ENCODE measurements around the gene FOXM1. TPM values are rescaled to one million over a fixed set of nuclear protein-coding genes. Genes with fewer than 3 reads are reported as not detected.

FOXM1 gene
- total RNA-seq, 2 donors from 2014 or later, result 2.2 TPM; not detected in 1

DNA sequence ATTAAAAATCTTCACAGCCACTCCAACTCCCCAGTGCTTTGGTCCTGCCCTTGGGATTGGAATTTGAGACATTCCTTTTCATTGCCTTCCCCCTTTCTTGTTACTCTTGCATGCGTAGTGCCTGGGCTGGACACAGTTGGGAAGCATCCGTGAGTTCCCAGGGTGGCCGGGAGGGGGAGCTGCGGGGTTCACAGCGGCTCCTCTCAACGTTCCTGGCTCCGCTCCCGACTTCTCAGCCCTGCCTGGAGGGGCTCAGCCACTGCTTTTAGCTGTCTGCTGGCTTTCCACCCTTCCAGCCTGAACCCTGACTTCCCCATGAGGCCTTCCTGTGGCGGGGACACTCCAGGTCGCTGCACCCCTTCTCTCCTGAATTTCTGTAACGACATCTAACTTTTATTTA, 23.3 kb downstream of the FOXM1 start:
- Histone ChIP-seq H3K27ac (no peak overlapping the region), H3K36me3 (no peaks in the 10 kb centered on the region), H3K27me3 (replicated peaks; ENCODE audit: insufficient read depth) (no peaks in the 10 kb centered on the region), H3K4me1 (ENCODE audit: control insufficient read depth in 1 of 2, low read depth in 2 of 2) (no peaks in the 10 kb centered on the region), H3K9me3 (no peaks in the 10 kb centered on the region), H3K4me3 (no peak overlapping the region)
- TF ChIP-seq, protein P1, sequence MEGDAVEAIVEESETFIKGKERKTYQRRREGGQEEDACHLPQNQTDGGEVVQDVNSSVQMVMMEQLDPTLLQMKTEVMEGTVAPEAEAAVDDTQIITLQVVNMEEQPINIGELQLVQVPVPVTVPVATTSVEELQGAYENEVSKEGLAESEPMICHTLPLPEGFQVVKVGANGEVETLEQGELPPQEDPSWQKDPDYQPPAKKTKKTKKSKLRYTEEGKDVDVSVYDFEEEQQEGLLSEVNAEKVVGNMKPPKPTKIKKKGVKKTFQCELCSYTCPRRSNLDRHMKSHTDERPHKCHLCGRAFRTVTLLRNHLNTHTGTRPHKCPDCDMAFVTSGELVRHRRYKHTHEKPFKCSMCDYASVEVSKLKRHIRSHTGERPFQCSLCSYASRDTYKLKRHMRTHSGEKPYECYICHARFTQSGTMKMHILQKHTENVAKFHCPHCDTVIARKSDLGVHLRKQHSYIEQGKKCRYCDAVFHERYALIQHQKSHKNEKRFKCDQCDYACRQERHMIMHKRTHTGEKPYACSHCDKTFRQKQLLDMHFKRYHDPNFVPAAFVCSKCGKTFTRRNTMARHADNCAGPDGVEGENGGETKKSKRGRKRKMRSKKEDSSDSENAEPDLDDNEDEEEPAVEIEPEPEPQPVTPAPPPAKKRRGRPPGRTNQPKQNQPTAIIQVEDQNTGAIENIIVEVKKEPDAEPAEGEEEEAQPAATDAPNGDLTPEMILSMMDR (IDR thresholded peaks at IDR 0.05), result peak; percentile 84
- DNase-seq (ENCODE audit: low spot score), result peak; percentile 43
- peak; percentile 39 for ATAC-seq (ENCODE audit: insufficient number of reproducible peaks, low FRiP score, low read depth)

DNA sequence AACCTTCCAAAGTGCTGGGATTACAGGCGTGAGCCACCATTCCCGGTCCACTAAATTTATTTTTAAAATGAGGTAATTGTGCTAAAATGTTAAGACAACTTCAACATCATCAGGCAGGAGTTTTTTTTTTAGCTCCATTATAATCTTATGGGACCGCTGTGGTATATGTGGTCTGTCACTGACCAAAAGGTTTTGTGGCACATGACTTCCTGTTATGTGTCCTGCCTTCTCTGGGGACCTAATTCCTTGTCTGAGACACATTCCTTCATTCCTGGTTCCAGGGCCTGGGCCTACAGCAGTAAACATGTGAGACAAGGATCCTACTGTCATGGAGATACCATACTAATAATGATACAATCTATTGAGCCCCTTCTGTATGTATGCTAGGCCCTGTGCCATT, 25.0 kb downstream of the FOXM1 start:
- Histone ChIP-seq H3K4me3 (no peak overlapping the region), H3K27ac (no peak overlapping the region), H3K36me3 (no peaks in the 10 kb centered on the region), H3K4me1 (ENCODE audit: control insufficient read depth in 1 of 2, low read depth in 2 of 2) (no peaks in the 10 kb centered on the region), H3K27me3 (replicated peaks; ENCODE audit: insufficient read depth) (no peaks in the 10 kb centered on the region), H3K9me3 (no peaks in the 10 kb centered on the region)
- TF ChIP-seq, protein P1 (IDR thresholded peaks at IDR 0.05), result no peak
- ATAC-seq (ENCODE audit: insufficient number of reproducible peaks, low FRiP score, low read depth) (no peak), DNase-seq (ENCODE audit: low spot score) (no peak)

DNA sequence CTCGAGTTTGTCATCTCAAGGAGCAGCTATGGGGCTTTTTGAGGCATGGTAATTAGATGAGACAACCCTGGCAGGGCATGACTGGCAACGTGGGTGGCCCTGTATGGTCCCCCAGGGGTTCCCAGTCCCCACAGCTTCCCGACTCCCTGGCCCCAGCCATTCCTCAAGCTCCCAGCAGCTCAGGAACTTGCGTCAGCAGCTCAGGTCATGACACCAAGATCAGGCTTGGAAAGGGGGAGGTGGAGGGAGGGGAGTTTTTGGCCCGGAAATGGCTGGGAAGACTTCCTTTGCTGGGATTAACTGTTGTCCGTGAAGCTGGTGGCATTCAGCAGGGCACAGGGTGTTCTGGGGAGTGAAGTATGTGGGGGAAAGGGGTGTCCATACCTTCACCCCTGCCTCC, 31.7 kb downstream of the FOXM1 start:
- ATAC-seq (ENCODE audit: insufficient number of reproducible peaks, low FRiP score, low read depth) (no peak), DNase-seq (ENCODE audit: low spot score) (no peak)
- TF ChIP-seq, protein P1 (IDR thresholded peaks at IDR 0.05), result no peak
- no peaks in the 10 kb centered on the region for H3K27me3 ChIP-seq (replicated peaks; ENCODE audit: insufficient read depth)
- H3K36me3 ChIP-seq, result no peaks in the 10 kb centered on the region
- H3K27ac ChIP-seq, result no peak overlapping the region
- H3K4me3 ChIP-seq, result no peak overlapping the region
- no peaks in the 10 kb centered on the region for H3K4me1 ChIP-seq (ENCODE audit: control insufficient read depth in 1 of 2, low read depth in 2 of 2)
- H3K9me3 ChIP-seq, result no peaks in the 10 kb centered on the region

DNA sequence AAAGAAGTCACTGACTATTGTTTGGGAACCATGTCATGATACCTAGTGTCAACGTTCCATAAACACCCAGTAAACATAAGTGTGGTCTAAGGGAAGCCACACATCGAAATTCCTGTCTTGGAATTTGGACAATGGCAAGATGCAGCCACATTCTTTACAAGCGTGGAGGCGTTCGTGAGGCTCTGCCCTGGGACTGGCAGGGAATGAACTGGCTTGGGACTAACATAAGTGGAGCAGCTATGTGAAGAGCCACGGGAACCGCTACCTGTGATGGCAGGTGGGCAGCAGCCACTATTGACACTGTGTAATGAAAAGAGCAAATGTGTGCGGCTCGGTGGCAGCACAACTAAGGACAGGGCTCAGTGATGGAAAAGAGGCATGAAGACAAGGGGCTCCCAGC, 32.2 kb downstream of the FOXM1 start:
- TF ChIP-seq, protein P1 (IDR thresholded peaks at IDR 0.05), result no peak
- Histone ChIP-seq H3K27me3 (replicated peaks; ENCODE audit: insufficient read depth) (no peaks in the 10 kb centered on the region), H3K27ac (no peak overlapping the region), H3K4me1 (ENCODE audit: control insufficient read depth in 1 of 2, low read depth in 2 of 2) (no peaks in the 10 kb centered on the region), H3K9me3 (no peaks in the 10 kb centered on the region), H3K4me3 (no peak overlapping the region), H3K36me3 (no peaks in the 10 kb centered on the region)
- ATAC-seq (ENCODE audit: insufficient number of reproducible peaks, low FRiP score, low read depth) (no peak), DNase-seq (ENCODE audit: low spot score) (no peak)

DNA sequence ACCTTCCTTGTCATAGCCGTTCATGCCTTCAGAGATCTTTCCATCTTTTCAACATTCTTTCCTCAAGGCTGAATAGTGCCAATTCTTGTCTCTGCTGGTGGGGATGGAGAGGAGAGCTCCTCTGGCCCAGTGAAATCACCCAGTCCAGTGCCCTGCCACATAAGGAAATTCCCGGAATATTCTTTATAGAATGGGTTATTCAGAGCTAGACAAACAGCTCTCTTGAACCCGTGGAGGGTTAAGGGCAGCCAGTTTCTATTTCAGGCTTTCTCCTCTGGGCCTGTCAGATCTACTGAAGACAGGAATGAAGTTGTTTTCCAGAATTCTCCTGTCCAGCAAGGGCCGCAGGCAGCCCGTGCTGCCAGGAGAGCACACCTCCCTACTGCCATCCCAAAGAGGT, 34.0 kb downstream of the FOXM1 start:
- Histone ChIP-seq H3K27me3 (replicated peaks; ENCODE audit: insufficient read depth) (no peaks in the 10 kb centered on the region), H3K4me1 (ENCODE audit: control insufficient read depth in 1 of 2, low read depth in 2 of 2) (no peaks in the 10 kb centered on the region), H3K27ac (no peak overlapping the region), H3K36me3 (no peaks in the 10 kb centered on the region), H3K4me3 (no peak overlapping the region), H3K9me3 (no peaks in the 10 kb centered on the region)
- TF ChIP-seq, protein P1 (IDR thresholded peaks at IDR 0.05), result no peak
- DNase-seq (ENCODE audit: low spot score) (no peak), ATAC-seq (ENCODE audit: insufficient number of reproducible peaks, low FRiP score, low read depth) (no peak)

Measured in thoracic aorta (tissue), 2 donors.